NOMO-1 treated with dmso at 0.1 percent for 144 hours (cell line): ENCODE results near the gene GLDN.

Source experiments
- DNase-seq: peaks from one replicate; lab custom pipeline; 2025; ENCODE audit not compliant: unreplicated experiment; lab: John Stamatoyannopoulos, UW

GLDN gene

GRCh38 chr15:51356147-51356546 lies 14.7 kb downstream of the GLDN start:
- no peak for DNase-seq

- DNase-seq, result no peak
Measured at GRCh38 chr15:51356983-51357382, 15.5 kb downstream of the GLDN start.

- DNase-seq, result peak; percentile 34
Measured at GRCh38 chr15:51359981-51360380, 18.5 kb downstream of the GLDN start.

GRCh38 chr15:51363383-51363782 lies 21.9 kb downstream of the GLDN start:
- no peak for DNase-seq

- DNase-seq, result no peak
Measured at GRCh38 chr15:51365417-51365816, 24.0 kb downstream of the GLDN start.

GRCh38 chr15:51366071-51366470 lies 24.6 kb downstream of the GLDN start:
- no peak for DNase-seq

- DNase-seq, result no peak
Measured at GRCh38 chr15:51366920-51367319, 25.5 kb downstream of the GLDN start.

GRCh38 chr15:51367322-51367976 lies 26.0 kb downstream of the GLDN start:
- DNase-seq, result no peak

- DNase-seq, result no peak
Measured at GRCh38 chr15:51368307-51368706, 26.9 kb downstream of the GLDN start.

GRCh38 chr15:51368751-51369450 lies 27.4 kb downstream of the GLDN start:
- no peak for DNase-seq

- no peak for DNase-seq
Measured at GRCh38 chr15:51369451-51369761, 28.0 kb downstream of the GLDN start.

- DNase-seq, result no peak
Measured at GRCh38 chr15:51371266-51371665, 29.8 kb downstream of the GLDN start.

GRCh38 chr15:51374131-51374530 lies 32.7 kb downstream of the GLDN start:
- DNase-seq, result no peak

- DNase-seq, result no peak
Measured at GRCh38 chr15:51375966-51376640, 34.6 kb downstream of the GLDN start.

GRCh38 chr15:51377038-51377786 lies 35.8 kb downstream of the GLDN start:
- no peak for DNase-seq

GRCh38 chr15:51378406-51378805 lies 37.0 kb downstream of the GLDN start:
- no peak for DNase-seq

- DNase-seq, result no peak
Measured at GRCh38 chr15:51379390-51379789, 37.9 kb downstream of the GLDN start.

GRCh38 chr15:51380999-51381806 lies 39.7 kb downstream of the GLDN start:
- DNase-seq, result peak; percentile 48

- no peak for DNase-seq
Measured at GRCh38 chr15:51382787-51383186, 41.3 kb downstream of the GLDN start.

- no peak for DNase-seq
Measured at GRCh38 chr15:51386029-51386428, 44.6 kb downstream of the GLDN start.

GRCh38 chr15:51386486-51386885 lies 45.0 kb downstream of the GLDN start:
- no peak for DNase-seq
